Measurements from ENCODE around the gene INPP5B. TPM values are rescaled to one million over a fixed set of nuclear protein-coding genes. Genes with fewer than 3 reads are reported as not detected.

Gene INPP5B
- total RNA-seq, 1 experiment from 2014 or later, result 26.8 TPM

DNA sequence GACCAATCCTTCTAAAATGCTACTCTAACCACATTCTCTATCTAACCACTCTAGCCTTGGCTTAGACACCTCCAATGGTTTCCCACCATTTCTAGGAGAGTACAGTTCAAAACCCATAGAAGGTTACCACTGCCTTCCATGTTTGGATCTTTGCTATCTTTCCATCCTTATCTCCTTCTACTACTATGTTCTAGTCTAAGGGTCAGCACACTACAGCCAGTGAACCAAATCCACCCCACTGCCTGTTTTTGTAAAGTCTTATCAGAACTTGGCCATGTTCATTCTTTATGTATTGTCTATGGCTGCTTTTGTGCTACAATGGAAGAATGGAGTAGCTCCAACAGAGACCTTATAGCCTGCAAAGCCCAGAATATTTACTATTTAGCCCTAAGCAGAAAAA is 93.7 kb downstream of the INPP5B start:
- CTCF ChIA-PET, result no interaction called here
- peaks cover 15% of the 10 kb centered on the region for H3K36me3 Mint-ChIP-seq
- ATAC-seq, result no peak
- DNase-seq (ENCODE audit: low spot score), result no peak
- POLR2A ChIA-PET, result no interaction called here
- TF ChIP-seq ELF4 (CRISPR knock-in tag; IDR thresholded peaks at IDR 0.05; ENCODE audit: low read depth), result no peak
- no peak for TF ChIP-seq NR2C2 (CRISPR knock-in tag; IDR thresholded peaks at IDR 0.05)
- TF ChIP-seq, protein P1, sequence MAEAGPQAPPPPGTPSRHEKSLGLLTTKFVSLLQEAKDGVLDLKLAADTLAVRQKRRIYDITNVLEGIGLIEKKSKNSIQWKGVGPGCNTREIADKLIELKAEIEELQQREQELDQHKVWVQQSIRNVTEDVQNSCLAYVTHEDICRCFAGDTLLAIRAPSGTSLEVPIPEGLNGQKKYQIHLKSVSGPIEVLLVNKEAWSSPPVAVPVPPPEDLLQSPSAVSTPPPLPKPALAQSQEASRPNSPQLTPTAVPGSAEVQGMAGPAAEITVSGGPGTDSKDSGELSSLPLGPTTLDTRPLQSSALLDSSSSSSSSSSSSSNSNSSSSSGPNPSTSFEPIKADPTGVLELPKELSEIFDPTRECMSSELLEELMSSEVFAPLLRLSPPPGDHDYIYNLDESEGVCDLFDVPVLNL (CRISPR knock-in tag; IDR thresholded peaks at IDR 0.05; ENCODE audit: borderline replicate concordance, low read depth), result no peak
- no peak for TF ChIP-seq IRF2 (CRISPR knock-in tag; IDR thresholded peaks at IDR 0.05; ENCODE audit: borderline replicate concordance, low read depth)
- TF ChIP-seq RORB (CRISPR knock-in tag; IDR thresholded peaks at IDR 0.05), result no peak
- TF ChIP-seq ZNF121 (CRISPR knock-in tag; IDR thresholded peaks at IDR 0.05), result no peak
- TF ChIP-seq, protein P2, sequence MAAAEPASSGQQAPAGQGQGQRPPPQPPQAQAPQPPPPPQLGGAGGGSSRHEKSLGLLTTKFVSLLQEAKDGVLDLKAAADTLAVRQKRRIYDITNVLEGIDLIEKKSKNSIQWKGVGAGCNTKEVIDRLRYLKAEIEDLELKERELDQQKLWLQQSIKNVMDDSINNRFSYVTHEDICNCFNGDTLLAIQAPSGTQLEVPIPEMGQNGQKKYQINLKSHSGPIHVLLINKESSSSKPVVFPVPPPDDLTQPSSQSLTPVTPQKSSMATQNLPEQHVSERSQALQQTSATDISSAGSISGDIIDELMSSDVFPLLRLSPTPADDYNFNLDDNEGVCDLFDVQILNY (CRISPR knock-in tag; IDR thresholded peaks at IDR 0.05), result no peak
- TF ChIP-seq GTF2I (CRISPR knock-in tag; conservative IDR thresholded peaks at IDR 0.05), result no peak
- no peak for TF ChIP-seq KAT7 (CRISPR knock-in tag; IDR thresholded peaks at IDR 0.05; ENCODE audit: borderline replicate concordance)
- TF ChIP-seq, protein P3, sequence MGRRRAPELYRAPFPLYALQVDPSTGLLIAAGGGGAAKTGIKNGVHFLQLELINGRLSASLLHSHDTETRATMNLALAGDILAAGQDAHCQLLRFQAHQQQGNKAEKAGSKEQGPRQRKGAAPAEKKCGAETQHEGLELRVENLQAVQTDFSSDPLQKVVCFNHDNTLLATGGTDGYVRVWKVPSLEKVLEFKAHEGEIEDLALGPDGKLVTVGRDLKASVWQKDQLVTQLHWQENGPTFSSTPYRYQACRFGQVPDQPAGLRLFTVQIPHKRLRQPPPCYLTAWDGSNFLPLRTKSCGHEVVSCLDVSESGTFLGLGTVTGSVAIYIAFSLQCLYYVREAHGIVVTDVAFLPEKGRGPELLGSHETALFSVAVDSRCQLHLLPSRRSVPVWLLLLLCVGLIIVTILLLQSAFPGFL (CRISPR knock-in tag; IDR thresholded peaks at IDR 0.05; ENCODE audit: borderline replicate concordance), result no peak
- no peak for TF ChIP-seq MXD4 (CRISPR knock-in tag; IDR thresholded peaks at IDR 0.05; ENCODE audit: borderline replicate concordance)
- TF ChIP-seq CBFB (CRISPR knock-in tag; IDR thresholded peaks at IDR 0.05; ENCODE audit: low read depth), result no peak
- no peaks in the 10 kb centered on the region for H3K27me3 Mint-ChIP-seq (ENCODE audit: low read depth)
- no peaks in the 10 kb centered on the region for H3K9me3 Mint-ChIP-seq
- H3K4me1 Mint-ChIP-seq, result peaks cover under 1% of the 10 kb centered on the region; the same call in 1 of the 2 replicates
- no peak overlapping the region for H3K27ac Mint-ChIP-seq
- no peak overlapping the region for H3K4me3 Mint-ChIP-seq

DNA sequence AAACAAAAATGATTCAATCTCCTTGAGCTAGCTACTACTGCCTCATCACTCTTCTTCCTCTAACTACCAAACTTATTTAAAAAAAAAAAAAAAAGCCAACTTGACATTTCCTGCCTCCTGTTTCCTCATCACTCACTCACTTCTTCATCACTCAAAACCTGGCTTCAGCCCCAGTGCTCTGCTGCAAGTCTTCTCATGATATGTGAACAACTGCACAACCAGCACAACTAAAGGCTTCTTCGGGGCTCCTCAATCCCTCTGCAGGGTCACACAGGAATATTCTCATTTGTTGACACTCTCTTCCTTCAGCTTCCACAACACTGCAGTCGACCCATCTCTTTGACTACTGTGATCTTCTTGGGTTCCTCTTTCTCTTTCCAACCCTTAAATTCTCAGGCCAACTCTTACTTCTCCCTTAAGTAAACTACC is 95.1 kb downstream of the INPP5B start:
- H3K4me3 Mint-ChIP-seq, result no peak overlapping the region
- ChIA-PET POLR2A (no interaction called here), CTCF (interaction anchor here (4.6 kb wide), 1 partner anchor 8 kb away, joined by 26 read pairs; the partner anchor contains the start of gene MTF1)
- ATAC-seq (no peak), DNase-seq (ENCODE audit: low spot score) (no peak)
- H3K9me3 Mint-ChIP-seq, result no peaks in the 10 kb centered on the region
- TF ChIP-seq FOXJ3 (CRISPR knock-in tag; IDR thresholded peaks at IDR 0.05; ENCODE audit: borderline replicate concordance), result no peak
- TF ChIP-seq FOXP1 (CRISPR knock-in tag; IDR thresholded peaks at IDR 0.05; ENCODE audit: borderline replicate concordance), result no peak
- no peak for TF ChIP-seq RELA (CRISPR knock-in tag; IDR thresholded peaks at IDR 0.05; ENCODE audit: borderline replicate concordance)
- TF ChIP-seq ZNF416 (CRISPR knock-in tag; IDR thresholded peaks at IDR 0.05), result no peak
- no peaks in the 10 kb centered on the region for H3K4me1 Mint-ChIP-seq
- no peaks in the 10 kb centered on the region for H3K27me3 Mint-ChIP-seq (ENCODE audit: low read depth)
- H3K36me3 Mint-ChIP-seq, result peaks cover 8% of the 10 kb centered on the region
- H3K27ac Mint-ChIP-seq, result no peak overlapping the region

DNA sequence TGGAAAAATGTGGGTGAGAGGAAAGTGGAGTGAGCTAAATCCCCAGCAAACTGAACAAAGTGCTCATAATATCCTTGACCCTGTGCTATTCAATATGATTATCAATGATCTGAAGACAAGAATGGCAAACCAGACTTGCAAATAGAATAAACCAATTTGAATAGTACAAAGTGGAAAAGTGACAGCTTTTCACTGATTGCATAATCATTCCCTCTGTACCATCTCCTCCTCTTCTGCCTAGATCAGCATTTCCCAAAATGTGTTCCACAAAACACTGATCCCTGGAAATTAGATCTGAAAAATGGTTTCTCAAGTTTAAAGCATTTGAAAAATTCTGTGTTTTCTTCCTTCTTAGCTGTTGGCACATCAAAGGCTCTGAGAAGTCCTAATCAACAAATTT is 95.6 kb downstream of the INPP5B start:
- no peak overlapping the region for H3K27ac Mint-ChIP-seq
- H3K36me3 Mint-ChIP-seq, result peaks cover 5% of the 10 kb centered on the region
- no peaks in the 10 kb centered on the region for H3K4me1 Mint-ChIP-seq
- ATAC-seq (no peak), DNase-seq (ENCODE audit: low spot score) (no peak)
- CTCF ChIA-PET, result interaction anchor here (4.6 kb wide), 1 partner anchor 8 kb away, joined by 26 read pairs; the partner anchor contains the start of gene MTF1
- H3K9me3 Mint-ChIP-seq, result no peaks in the 10 kb centered on the region
- TF ChIP-seq GRHL2 (CRISPR knock-in tag; IDR thresholded peaks at IDR 0.05; ENCODE audit: insufficient replicate concordance, severe bottlenecking) (no peak), NFATC4 (CRISPR knock-in tag; IDR thresholded peaks at IDR 0.05) (no peak), ZNF317 (CRISPR knock-in tag; IDR thresholded peaks at IDR 0.05; ENCODE audit: borderline replicate concordance, low read depth) (no peak), ELF4 (CRISPR knock-in tag; IDR thresholded peaks at IDR 0.05; ENCODE audit: low read depth) (no peak)
- TF ChIP-seq, protein P4, sequence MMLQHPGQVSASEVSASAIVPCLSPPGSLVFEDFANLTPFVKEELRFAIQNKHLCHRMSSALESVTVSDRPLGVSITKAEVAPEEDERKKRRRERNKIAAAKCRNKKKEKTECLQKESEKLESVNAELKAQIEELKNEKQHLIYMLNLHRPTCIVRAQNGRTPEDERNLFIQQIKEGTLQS (CRISPR knock-in tag; conservative IDR thresholded peaks at IDR 0.05), result no peak
- H3K27me3 Mint-ChIP-seq (ENCODE audit: low read depth), result no peaks in the 10 kb centered on the region
- no peak overlapping the region for H3K4me3 Mint-ChIP-seq
- POLR2A ChIA-PET, result interaction anchor here (1.0 kb wide), 1 partner anchor 43 kb away, joined by 4 read pairs; the partner anchor contains the start of genes C1orf122 and YRDC
